HG03097 (cell line): ENCODE measurements around the gene SRGAP2B.
"Not testable (repeated sequence)": the region's sequence is repeated elsewhere in the genome, so short reads cannot be mapped to it uniquely, and the experiment has no call there.

Experiments used
- ATAC-seq: cut with Tn5 transposase; IDR thresholded peaks from one replicate; pipeline ENCODE4 v1.9.1; 2021; ENCODE audit not compliant: unreplicated experiment, low FRiP score

SRGAP2B gene

DNA sequence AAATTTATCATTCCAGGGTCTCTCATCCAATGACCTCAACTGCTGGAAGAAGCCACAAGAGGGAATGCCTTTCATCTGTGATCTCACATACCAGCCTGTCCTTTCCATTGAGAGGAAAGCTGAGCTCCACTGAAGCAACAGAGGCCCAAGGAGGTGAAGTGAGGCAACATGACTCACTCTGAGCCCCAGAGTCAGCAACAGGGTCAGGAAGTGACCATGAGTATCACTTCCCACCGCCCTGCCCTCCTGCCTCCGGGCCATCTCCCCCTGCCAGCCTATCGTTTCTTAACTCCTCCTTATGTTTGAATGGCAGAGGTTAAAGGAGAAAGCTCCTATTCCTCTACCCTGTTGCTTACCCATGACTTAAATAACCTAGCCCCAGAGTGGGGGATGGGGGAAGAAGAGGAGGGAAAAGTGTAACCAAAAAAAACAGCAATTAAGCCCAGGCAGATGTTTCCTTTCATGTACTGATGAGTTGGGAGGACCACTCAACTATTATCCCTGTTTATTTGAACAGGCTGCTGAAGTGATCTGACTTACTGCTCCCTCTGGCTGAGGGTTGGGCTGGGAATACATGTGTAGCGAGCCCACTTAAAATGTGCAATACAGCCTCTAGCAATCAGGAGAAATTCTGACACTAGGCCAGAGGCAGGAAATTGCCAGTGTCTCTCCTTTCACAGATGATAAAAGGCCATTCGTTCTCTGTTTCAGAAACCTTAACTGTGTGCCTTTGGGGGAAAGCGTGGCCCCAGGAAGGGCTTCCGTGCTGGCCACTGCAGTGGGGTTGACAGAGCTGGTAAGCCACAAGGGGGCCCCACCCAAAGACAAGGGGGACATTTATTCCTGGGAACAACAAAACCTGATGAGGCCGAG lies 177.7 kb downstream of the SRGAP2B start:
- ATAC-seq: not testable (repeated sequence)

DNA sequence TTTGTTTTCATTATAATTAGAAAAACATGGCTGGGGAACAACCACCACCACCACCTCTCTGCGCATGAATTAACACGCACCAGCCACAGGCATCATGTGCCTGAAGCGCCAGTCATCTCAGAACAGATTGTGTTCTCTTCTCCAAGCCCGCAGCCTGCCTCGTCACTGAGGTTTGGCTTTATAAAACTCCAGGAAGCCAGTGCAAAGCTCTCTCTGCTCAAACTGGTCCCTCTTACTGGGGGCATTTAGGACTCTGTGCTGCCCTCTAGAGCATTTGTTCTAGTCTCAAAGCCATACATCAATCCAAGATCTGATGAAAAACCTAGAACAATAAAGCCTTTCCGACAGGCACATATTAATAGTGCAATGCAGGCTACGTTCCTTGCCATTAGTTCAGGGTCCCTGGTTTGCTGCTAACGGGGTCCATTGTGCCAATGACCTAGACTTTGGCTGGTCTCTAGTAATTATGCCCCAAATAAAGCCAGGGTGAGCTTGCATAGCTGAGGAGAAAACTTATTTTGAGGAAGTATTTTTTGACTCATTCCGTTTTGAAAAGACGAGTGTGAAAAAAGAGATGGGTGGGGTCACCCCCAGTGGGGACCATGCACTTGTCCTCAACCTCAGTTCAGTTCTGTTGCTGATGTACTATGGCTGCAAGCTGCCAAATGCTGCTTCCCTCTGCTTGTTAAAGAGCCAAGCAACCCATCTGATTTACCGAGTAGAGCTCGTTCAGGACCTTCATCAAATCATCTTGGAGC lies 181.0 kb downstream of the SRGAP2B start:
- not testable (repeated sequence) for ATAC-seq

GRCh38 chr1:144913458-144913857 lies 181.7 kb downstream of the SRGAP2B start:
- not testable (repeated sequence) for ATAC-seq

- ATAC-seq: not testable (repeated sequence)
Measured at GRCh38 chr1:144910729-144911128, 184.4 kb downstream of the SRGAP2B start.

DNA sequence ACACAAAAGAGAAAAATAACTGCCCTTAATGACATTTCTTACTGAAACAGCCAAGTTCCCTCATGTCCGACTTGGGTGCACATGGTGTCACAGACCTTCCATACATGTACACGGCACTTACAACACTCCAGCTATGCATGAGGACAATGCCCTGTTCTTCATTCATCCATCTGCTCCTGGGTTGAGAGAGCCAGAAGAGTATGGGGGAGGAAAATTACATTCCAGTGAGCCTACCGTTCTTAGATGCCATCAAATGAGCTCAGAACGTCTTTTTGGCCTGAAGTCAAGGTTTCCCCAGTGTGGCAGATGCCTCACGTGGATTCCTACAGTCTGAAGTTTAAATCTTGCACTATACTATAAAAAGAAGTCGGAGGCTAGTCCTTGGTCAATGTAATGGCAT lies 194.3 kb downstream of the SRGAP2B start:
- not testable (repeated sequence) for ATAC-seq

- not testable (repeated sequence) for ATAC-seq
Measured at GRCh38 chr1:144894454-144895201, 200.5 kb downstream of the SRGAP2B start.

GRCh38 chr1:144893710-144894438 lies 201.3 kb downstream of the SRGAP2B start:
- ATAC-seq: not testable (repeated sequence)

GRCh38 chr1:144893062-144893461 lies 202.1 kb downstream of the SRGAP2B start:
- not testable (repeated sequence) for ATAC-seq

DNA sequence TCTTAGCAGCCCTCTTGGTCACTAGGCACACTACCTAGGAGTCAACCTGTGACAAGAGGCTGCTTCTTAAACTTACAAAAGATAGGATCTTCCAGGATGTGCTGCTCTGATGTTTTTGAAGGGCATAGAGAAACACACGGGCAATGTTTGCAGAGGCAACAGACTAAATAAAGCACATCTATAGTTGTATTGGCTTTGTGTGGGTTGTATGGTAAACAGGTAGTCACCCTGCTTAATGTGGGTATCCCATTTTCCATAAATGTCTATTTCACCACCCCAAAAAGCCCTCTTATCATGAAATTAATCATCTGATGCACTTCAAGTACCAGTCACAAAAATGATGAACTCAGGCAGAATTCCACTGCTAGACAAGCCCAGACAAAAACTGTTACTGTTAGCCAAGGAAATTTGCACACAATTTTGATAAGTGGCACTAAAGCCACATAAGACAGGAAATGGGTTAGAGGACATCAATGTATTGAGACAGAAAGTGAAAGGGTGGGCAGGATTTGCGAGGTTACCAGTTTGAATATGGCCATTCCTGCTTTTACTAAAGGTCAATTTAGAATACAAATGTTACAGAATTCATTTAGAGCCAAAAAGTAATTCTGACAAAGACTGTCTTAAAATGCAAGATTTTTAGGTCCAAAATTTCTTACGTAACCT lies 205.5 kb downstream of the SRGAP2B start:
- ATAC-seq: not testable (repeated sequence)

DNA sequence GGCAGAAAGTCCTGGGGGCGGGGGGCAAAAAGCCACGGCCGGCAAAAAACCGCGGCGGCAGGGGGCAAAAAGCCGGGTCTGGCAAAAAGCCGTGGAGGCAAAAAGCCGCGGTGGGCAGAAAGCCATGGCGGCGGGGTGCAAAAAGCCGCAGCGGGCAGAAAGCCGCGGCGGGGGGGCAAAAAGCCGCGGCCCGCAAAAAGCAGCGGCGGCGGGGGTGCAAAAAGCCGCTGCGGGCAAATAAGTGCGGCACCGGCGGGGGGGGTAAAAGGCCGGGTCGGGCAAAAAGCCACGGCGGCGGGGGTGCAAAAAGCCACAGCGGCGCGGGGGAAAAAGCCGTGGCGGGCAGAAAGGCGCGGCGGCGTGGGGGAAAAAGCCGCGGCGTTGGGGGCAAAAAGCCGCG lies 212.1 kb downstream of the SRGAP2B start:
- ATAC-seq: not testable (repeated sequence)

- ATAC-seq: not testable (repeated sequence)
Measured at GRCh38 chr1:144882343-144882742, 212.8 kb downstream of the SRGAP2B start.

GRCh38 chr1:144858607-144859006 lies 236.5 kb downstream of the SRGAP2B start:
- ATAC-seq: not testable (repeated sequence)
